Stimulated activated CD8-positive, alpha-beta memory T cell treated with anti-CD3 and anti-CD28 coated beads, Interleukin-4, amount 100 ng/mL, for 1 hour (primary cell): ENCODE results near the gene DHH.

Experiments used
- DNase-seq, 2 donors: peaks; one replicate each; pipeline ENCODE4 v3.0.0-alpha.2; 2020; ENCODE audit warnings: low read depth in 2 of 2, low spot score in 1 of 2

Gene DHH

GRCh38 chr12:49051777-49052438, 42.7 kb downstream of the DHH start:
- DNase-seq, result no peak

GRCh38 chr12:49051373-49051764, 43.2 kb downstream of the DHH start:
- DNase-seq, result no peak

- DNase-seq, result no peak
These were observed 43.9 kb downstream of the DHH start for GRCh38 chr12:49050507-49051372.

GRCh38 chr12:49049566-49050224, 44.9 kb downstream of the DHH start:
- DNase-seq, result no peak

- no peak for DNase-seq
These were observed 45.6 kb downstream of the DHH start for GRCh38 chr12:49048953-49049352.

- DNase-seq, result no peak
These were observed 48.3 kb downstream of the DHH start for GRCh38 chr12:49046129-49046895.

- DNase-seq, result no peak
These were observed 49.9 kb downstream of the DHH start for GRCh38 chr12:49044660-49045059.

- peak; percentile 61 to 69 for DNase-seq
These were observed 50.7 kb downstream of the DHH start for GRCh38 chr12:49043856-49044258.

GRCh38 chr12:49043241-49043640, 51.4 kb downstream of the DHH start:
- DNase-seq, result no peak

GRCh38 chr12:49041881-49042484, 52.6 kb downstream of the DHH start:
- no peak for DNase-seq

- DNase-seq, result no peak
These were observed 53.3 kb downstream of the DHH start for GRCh38 chr12:49041036-49041880.

GRCh38 chr12:49040364-49040855, 54.2 kb downstream of the DHH start:
- DNase-seq, result no peak

GRCh38 chr12:49039421-49040363, 54.9 kb downstream of the DHH start:
- no peak for DNase-seq

GRCh38 chr12:49038291-49038955, 56.2 kb downstream of the DHH start:
- DNase-seq, result no peak

GRCh38 chr12:49037947-49038237, 56.7 kb downstream of the DHH start:
- no peak for DNase-seq

GRCh38 chr12:49037111-49037946, 57.3 kb downstream of the DHH start:
- no peak for DNase-seq
